ENCODE results near the gene PSMG4.

Gene PSMG4

GRCh38 chr6:3311826-3312225, 53.1 kb downstream of the PSMG4 start:
- no peak for DNase-seq

- DNase-seq = no peak
Measured at GRCh38 chr6:3312604-3313231, 54.0 kb downstream of the PSMG4 start.

GRCh38 chr6:3314176-3314575, 55.4 kb downstream of the PSMG4 start:
- DNase-seq = no peak

GRCh38 chr6:3314621-3315467, 56.1 kb downstream of the PSMG4 start:
- no peak for DNase-seq

- DNase-seq = no peak
Measured at GRCh38 chr6:3315841-3316240, 57.1 kb downstream of the PSMG4 start.

- DNase-seq = no peak
Measured at GRCh38 chr6:3316331-3316730, 57.6 kb downstream of the PSMG4 start.

- DNase-seq = no peak
Measured at GRCh38 chr6:3316818-3317217, 58.1 kb downstream of the PSMG4 start.

All from CD4-positive, alpha-beta T cell treated with Interleukin-17A for 1 hour (primary cell).